HepG2 (cell line): ENCODE measurements around the gene CLDND2. TPM values are rescaled to one million over a fixed set of nuclear protein-coding genes. Genes with fewer than 3 reads are reported as not detected.

Experiments
- ARNTL ChIP-seq: sonication (generic); formaldehyde crosslinking; IDR thresholded peaks from 2 replicates; pipeline ENCODE4 v1.4.0; 2020; ENCODE audit warnings: mild to moderate bottlenecking, missing genetic modification reagents
- GFI1 ChIP-seq: sonication (generic); formaldehyde crosslinking; IDR thresholded peaks from 2 replicates; pipeline ENCODE4 v1.5.0; 2020; ENCODE audit warnings: missing genetic modification reagents, mild to moderate bottlenecking, borderline replicate concordance
- GPN1 ChIP-seq: sonication (generic); formaldehyde crosslinking; IDR thresholded peaks from 2 replicates; pipeline ENCODE4 v1.5.1; 2020; ENCODE audit warnings: missing genetic modification reagents, borderline replicate concordance
- HHEX ChIP-seq: IDR thresholded peaks from 2 replicates; pipeline ENCODE4 v1.6.1; 2016; ENCODE audit warnings: control low read depth
- NCOA5 ChIP-seq: sonication (generic); formaldehyde crosslinking; IDR thresholded peaks from 2 replicates; pipeline ENCODE4 v1.4.0; 2020; ENCODE audit warnings: missing genetic modification reagents
- NFIC ChIP-seq: IDR thresholded peaks from 2 replicates; pipeline ENCODE4 v1.6.1; 2012; ENCODE audit warnings: mild to moderate bottlenecking, low read length, inconsistent platforms
- NR2F2 ChIP-seq: IDR thresholded peaks from 2 replicates; pipeline ENCODE4 v1.6.1; 2012; ENCODE audit warnings: low read depth, inconsistent platforms, borderline replicate concordance
- PATZ1 ChIP-seq: sonication (generic); formaldehyde crosslinking; IDR thresholded peaks from 2 replicates; pipeline ENCODE4 v1.4.0; 2020; ENCODE audit warnings: missing genetic modification reagents
- PAXIP1 ChIP-seq: sonication (generic); formaldehyde crosslinking; conservative IDR thresholded peaks from 2 replicates; pipeline ENCODE4 v1.4.0; 2020; ENCODE audit warnings: mild to moderate bottlenecking, missing genetic modification reagents, moderate library complexity
- PBX2 ChIP-seq: IDR thresholded peaks from 2 replicates; pipeline ENCODE4 v1.6.1; 2016; ENCODE audit warnings: control low read depth
- RXRB ChIP-seq: IDR thresholded peaks from 2 replicates; pipeline ENCODE4 v1.6.1; 2016; ENCODE audit warnings: borderline replicate concordance, missing genetic modification reagents, missing compliant biosample characterization
- SCMH1 ChIP-seq: sonication (generic); formaldehyde crosslinking; IDR thresholded peaks from 2 replicates; pipeline ENCODE4 v1.9.0; 2021; ENCODE audit warnings: missing genetic modification reagents, mild to moderate bottlenecking, borderline replicate concordance
- SMARCC2 ChIP-seq: fragments of 450-650 bp; IDR thresholded peaks from 2 replicates; pipeline ENCODE4 v1.6.1; 2017; ENCODE audit warnings: antibody characterized with exemption, mild to moderate bottlenecking
- SOX5 ChIP-seq: IDR thresholded peaks from 2 replicates; pipeline ENCODE4 v1.6.1; 2016; ENCODE audit warnings: borderline replicate concordance
- SP5 ChIP-seq: IDR thresholded peaks from 2 replicates; pipeline ENCODE4 v1.6.1; 2016; ENCODE audit warnings: low read depth, borderline replicate concordance
- STAT5B ChIP-seq: sonication (generic); formaldehyde crosslinking; IDR thresholded peaks from 2 replicates; pipeline ENCODE4 v1.4.0; 2020; ENCODE audit warnings: missing genetic modification reagents
- ZNF264 ChIP-seq: sonication (generic); formaldehyde crosslinking; IDR thresholded peaks from 2 replicates; pipeline ENCODE4 v1.4.0; 2020; ENCODE audit warnings: missing genetic modification reagents
- ZNF331 ChIP-seq: sonication (generic); formaldehyde crosslinking; IDR thresholded peaks from 2 replicates; pipeline ENCODE4 v1.4.0; 2020; ENCODE audit warnings: missing genetic modification reagents
- ZNF549 ChIP-seq: sonication (generic); formaldehyde crosslinking; IDR thresholded peaks from 2 replicates; pipeline ENCODE4 v1.5.0; 2020; ENCODE audit warnings: missing genetic modification reagents
- ZNF605 ChIP-seq: sonication (generic); formaldehyde crosslinking; IDR thresholded peaks from 2 replicates; pipeline ENCODE4 v1.8.0; 2022; ENCODE audit warnings: mild to moderate bottlenecking, missing genetic modification reagents
- ZNF644 ChIP-seq: IDR thresholded peaks from 2 replicates; pipeline ENCODE4 v1.6.1; 2016; ENCODE audit warnings: low read depth
- ZNF761 ChIP-seq: sonication (generic); formaldehyde crosslinking; conservative IDR thresholded peaks from 2 replicates; pipeline ENCODE4 v1.4.0; 2020; ENCODE audit warnings: mild to moderate bottlenecking, missing genetic modification reagents
- polyA plus RNA-seq, 8 experiments: library from polyadenylated mRNA; depleted of rRNA in 3 of 8; stranded (reverse) in 7 of 8; unstranded in 1 of 8; fragments of >200 nt; fragmentation: Illumina TruSeq in 4 of 8; extraction: Trizol in 4 of 8; gene quantifications; 2 replicates each; pipeline versions ENCODE4 v1.2.1 to v1.2.3, GENCODE V29; 2011 to 2016; ENCODE audit warnings: low read depth in 4 of 8, missing spikeins in 1 of 8, mixed read lengths in 1 of 8; ENCODE audit not compliant: insufficient read depth in 1 of 8
- total RNA-seq, 5 experiments: library from RNA; depleted of rRNA; stranded (reverse); fragments of >200 nt; fragmentation: Illumina TruSeq; extraction: Trizol; gene quantifications; 2 replicates each; pipeline ENCODE4 v1.2.3, GENCODE V29; 2016; ENCODE audit warnings: low read depth in 1 of 5
- TF ChIP-seq, protein P1 (sequence below): sonication (generic); formaldehyde crosslinking; IDR thresholded peaks from 2 replicates; pipeline ENCODE4 v1.5.1; 2020; ENCODE audit warnings: mild to moderate bottlenecking, moderate library complexity, missing genetic modification reagents

The CLDND2 gene
- total and polyA plus RNA-seq, 2 of the 13 experiments (the other 11 are each of a cell fraction or from before 2014, with no cell fraction given) = 0.84 to 1.8 TPM

DNA sequence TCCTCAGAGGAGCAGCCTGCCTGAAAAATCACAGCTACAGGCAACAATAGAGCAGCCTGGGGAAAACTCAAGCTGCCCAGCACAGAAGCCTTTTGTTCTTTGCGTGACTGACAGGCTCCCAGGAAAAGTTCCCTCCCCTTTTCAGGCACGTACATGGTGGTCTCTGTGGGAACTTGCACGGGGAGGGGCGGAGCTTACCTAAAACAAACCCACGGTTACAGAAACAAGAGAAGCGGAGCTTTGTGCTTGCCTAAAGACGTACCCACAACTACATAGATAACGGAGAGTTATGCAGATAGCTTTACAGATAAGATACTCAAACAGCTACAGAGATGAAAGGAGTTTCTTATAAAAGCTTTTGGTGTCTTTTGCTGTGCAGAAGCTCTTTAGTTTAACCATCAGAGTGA, 14.1 kb downstream of the CLDND2 start (continued):
- TF ChIP-seq, protein P1, sequence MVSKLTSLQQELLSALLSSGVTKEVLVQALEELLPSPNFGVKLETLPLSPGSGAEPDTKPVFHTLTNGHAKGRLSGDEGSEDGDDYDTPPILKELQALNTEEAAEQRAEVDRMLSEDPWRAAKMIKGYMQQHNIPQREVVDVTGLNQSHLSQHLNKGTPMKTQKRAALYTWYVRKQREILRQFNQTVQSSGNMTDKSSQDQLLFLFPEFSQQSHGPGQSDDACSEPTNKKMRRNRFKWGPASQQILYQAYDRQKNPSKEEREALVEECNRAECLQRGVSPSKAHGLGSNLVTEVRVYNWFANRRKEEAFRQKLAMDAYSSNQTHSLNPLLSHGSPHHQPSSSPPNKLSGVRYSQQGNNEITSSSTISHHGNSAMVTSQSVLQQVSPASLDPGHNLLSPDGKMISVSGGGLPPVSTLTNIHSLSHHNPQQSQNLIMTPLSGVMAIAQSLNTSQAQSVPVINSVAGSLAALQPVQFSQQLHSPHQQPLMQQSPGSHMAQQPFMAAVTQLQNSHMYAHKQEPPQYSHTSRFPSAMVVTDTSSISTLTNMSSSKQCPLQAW = 0 out of 2 replicates have a peak, but pooled peaks have one; percentile 5
- TF ChIP-seq SCMH1 (CRISPR knock-in tag) = no peak
- no peak for TF ChIP-seq ZNF549 (CRISPR knock-in tag)
- peak; percentile 72; the same call in 1 of the 2 replicates for TF ChIP-seq NR2F2
- TF ChIP-seq SP5 (CRISPR knock-in tag) = peak; percentile 99
- TF ChIP-seq PBX2 (CRISPR knock-in tag) = peak; percentile 89
- no peak for TF ChIP-seq STAT5B (CRISPR knock-in tag)
- TF ChIP-seq PAXIP1 = peak; percentile 87
- no peak for TF ChIP-seq ZNF644 (CRISPR knock-in tag)
- 0 out of 2 replicates have a peak, but pooled peaks have one; percentile 63 for TF ChIP-seq PATZ1
- peak; percentile 75 for TF ChIP-seq ARNTL
- peak; percentile 58; the same call in 1 of the 2 replicates for TF ChIP-seq NFIC
- 0 out of 2 replicates have a peak, but pooled peaks have one; percentile 18 for TF ChIP-seq ZNF264
- 0 out of 2 replicates have a peak, but pooled peaks have one; percentile 1 for TF ChIP-seq ZNF605 (CRISPR knock-in tag)
- TF ChIP-seq SMARCC2 = no peak
- TF ChIP-seq NCOA5 (CRISPR knock-in tag) = no peak
- TF ChIP-seq HHEX = 0 out of 2 replicates have a peak, but pooled peaks have one; percentile 40
- peak; percentile 78 for TF ChIP-seq ZNF331 (CRISPR knock-in tag)
- TF ChIP-seq SOX5 = peak; percentile 98
- TF ChIP-seq GFI1 (CRISPR knock-in tag) = peak; percentile 96
- TF ChIP-seq ZNF761 (CRISPR knock-in tag) = no peak
- no peak for TF ChIP-seq GPN1 (CRISPR knock-in tag)
- peak; percentile 69 for TF ChIP-seq RXRB
